M059J (cell line): ENCODE results near the gene AUP1. TPM values are rescaled to one million over a fixed set of nuclear protein-coding genes. Genes with fewer than 3 reads are reported as not detected.

ENCODE experiments used
- DNase-seq: peaks from one replicate; pipeline ENCODE4 v3.0.0-alpha.2; 2012; ENCODE audit warnings: low read depth
- total RNA-seq: library from RNA; depleted of rRNA; stranded (reverse); fragments of >200 nt; shearing (Covaris generic); gene quantifications from 2 replicates; pipeline ENCODE4 v1.2.3, GENCODE V29; 2014

The AUP1 gene
- total RNA-seq, 1 experiment from 2014 or later: 115 TPM

- DNase-seq: peak; percentile 20
These were observed 15.7 kb downstream of the AUP1 start for GRCh38 chr2:74513605-74514367.

- no peak for DNase-seq
These were observed 16.5 kb downstream of the AUP1 start for GRCh38 chr2:74512744-74513604.

- peak; percentile 16 for DNase-seq
These were observed 18.2 kb downstream of the AUP1 start for GRCh38 chr2:74511104-74511989.

GRCh38 chr2:74510272-74510671 lies 19.2 kb downstream of the AUP1 start:
- no peak for DNase-seq

GRCh38 chr2:74507926-74508520 lies 21.5 kb downstream of the AUP1 start:
- peak; percentile 18 for DNase-seq

DNA sequence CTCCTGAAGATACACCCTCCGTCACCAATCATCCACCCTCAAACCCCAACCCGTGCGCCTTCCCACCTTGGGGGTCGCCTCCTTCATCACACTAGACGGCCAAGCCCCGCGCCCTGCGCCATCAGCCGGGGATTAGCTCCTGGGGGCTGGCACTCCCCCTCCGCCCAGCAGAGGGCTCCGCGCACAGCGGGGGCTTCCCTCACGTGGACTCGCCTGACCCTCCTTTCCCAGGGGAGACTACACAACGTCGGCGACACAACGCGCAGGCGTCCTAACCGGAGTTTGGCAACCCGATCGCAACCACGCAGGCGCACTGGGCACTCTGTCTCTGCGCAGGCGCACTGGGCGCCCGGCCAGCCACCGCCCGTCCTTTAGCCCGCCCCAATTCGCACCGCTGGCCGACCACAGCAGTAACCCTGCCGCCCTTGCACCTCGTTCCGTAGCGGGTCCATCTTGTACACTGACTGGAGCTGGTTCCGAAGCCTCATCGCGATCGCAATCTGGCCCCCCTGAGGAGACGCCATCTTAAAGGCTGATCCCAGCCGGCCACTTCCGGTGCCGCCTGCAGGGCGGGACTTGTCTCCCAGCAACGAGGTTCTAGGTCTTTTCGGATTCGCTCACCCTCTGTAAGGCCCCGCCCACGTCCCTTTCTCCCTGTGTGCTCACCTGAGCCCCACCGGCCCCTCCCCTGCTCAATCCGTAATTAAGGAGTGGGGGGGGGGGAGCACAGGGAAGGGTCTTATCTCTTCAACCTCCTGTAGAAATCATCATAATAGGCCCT lies 22.2 kb downstream of the AUP1 start, which contains the start of gene PCGF1:
TSS of gene PCGF1 (minus strand) at position 551 of the 781 bp plus-strand sequence. CDS start at position 524, 27 bp downstream.
- peak; percentile 97 for DNase-seq

- no peak for DNase-seq
These were observed 23.9 kb downstream of the AUP1 start for GRCh38 chr2:74505448-74506246.

GRCh38 chr2:74504591-74504990 lies 24.9 kb downstream of the AUP1 start:
- no peak for DNase-seq

DNA sequence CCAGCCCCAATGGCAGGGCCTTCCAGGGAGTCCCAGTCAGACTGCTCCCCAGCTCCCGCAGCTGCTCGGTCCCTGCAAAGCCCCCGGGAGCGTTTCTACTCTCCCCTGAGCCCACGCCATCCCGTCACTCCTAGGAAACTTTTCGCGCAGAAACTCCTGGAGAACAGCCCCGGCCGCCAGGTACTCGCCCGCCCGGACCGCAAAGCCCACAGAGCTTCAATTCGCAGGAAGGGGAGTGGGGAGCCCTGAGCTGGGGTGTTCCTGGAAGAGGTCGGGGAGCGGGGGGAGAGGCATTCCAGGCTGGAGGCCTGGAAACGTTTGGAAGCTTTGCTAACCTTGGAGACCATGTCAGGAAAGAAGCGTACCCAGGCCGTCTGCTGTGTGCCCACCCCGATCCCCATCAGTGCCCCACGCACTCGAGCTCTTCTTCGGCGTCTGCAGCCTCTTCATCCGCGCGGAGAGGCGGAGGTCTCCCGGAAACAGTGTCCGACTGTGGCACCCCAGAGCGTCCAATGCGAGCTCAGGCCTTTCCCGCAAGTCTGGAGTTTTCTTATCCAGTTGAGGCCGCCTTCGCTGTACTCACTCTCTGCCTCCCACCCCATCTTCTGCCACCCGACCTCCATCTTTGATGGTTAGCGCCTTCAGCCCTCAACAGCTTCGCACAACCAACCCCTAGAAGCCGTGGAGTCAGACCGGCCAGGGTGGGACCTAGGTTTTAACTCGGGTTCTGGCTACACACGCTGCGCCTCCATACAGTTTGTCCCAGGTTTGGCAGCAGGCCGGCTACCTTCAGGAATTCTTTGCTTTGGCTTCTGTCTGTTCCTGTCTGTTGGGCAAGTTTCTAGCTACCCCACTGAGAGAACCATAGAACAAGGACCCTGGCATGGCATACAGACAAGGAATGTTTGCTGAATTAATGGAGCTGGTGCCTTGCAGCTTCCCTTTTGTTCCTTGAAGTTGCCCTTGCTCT lies 25.7 kb downstream of the AUP1 start:
- no peak for DNase-seq

DNA sequence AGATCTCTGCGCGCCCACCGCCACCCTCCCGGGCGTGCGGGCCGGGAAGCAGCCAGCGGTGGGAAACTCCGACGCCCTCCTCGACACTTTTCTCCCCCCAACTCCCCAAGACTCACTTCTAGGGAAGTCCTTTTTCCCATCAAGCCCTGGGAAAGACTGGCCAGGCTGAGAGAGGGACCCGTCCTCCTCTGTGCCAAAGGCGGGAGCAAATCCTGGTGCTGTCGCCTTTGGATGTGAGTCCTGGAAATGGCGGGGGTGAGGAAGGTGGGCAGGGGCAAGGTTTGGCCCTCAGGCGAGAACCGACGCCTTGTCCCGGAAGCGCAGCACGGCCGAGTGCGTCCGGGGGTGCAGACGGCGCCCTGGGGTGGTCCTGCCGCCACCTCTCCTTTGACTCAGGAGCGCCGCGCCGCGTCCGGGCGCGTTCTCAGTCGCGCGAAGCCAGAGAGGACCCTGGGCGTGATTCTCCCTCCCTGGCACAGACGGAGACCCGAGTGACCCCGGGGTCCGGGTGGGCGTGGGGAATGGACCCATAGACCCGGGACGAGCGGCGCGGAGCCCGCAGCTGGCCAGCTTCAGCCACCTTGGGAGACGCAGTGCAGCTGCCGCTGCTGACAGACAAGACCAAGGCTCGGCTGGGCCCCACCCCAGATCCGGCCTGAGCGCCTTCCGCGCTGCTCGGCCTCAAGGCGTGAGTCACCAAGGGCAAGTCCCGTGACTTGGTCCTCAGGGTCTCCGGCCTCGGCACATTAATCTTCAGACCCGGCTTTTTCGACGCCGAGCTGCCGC lies 26.6 kb downstream of the AUP1 start:
- peak; percentile 73 for DNase-seq

- DNase-seq: no peak
These were observed 27.3 kb downstream of the AUP1 start for GRCh38 chr2:74502147-74502719.

- no peak for DNase-seq
These were observed 28.0 kb downstream of the AUP1 start for GRCh38 chr2:74501335-74502071.

- DNase-seq: no peak
These were observed 28.9 kb downstream of the AUP1 start for GRCh38 chr2:74500578-74500946.

GRCh38 chr2:74499940-74500577 lies 29.4 kb downstream of the AUP1 start:
- no peak for DNase-seq

DNA sequence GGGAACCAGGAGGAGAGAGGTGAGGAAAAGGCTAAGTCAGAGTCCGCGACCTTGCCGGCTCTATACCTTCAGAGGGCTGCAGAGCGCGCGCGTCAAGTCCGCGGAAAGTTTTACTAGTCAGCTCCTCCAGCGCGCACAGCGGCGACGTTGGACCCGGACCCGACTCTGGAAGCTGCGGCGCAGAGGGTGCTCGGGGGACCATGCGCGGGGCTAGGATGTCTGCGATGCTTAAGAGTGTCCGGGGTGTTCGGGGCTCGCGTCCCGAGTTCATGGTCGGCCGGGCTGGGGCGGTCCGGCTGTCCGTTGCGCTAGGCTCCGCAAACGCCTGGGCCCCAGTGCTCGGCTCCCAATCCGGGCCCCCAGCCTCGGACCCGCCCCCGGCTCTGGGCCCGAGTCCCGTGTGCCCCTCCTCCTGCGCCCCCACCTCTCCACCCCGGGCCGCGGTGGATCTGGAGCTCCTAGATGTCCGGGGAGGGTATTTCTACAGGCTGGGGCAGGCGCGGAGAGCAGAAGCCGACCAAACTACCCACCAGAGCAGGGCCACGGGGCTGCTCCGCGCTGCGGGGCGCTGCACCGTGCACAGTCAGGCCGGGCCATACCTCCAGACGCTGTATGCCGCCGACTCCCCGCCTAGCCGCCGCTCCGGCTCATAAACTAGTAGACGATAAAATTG lies 30.1 kb downstream of the AUP1 start, which contains the start of gene LBX2:
TSS of gene LBX2 (minus strand) at position 337 of the 673 bp plus-strand sequence. CDS start at position 271, 66 bp downstream.
- no peak for DNase-seq
